ENCODE results near the gene MAN2A2.
A peak's percentile ranks its signal among the peaks of the same experiment; 100 is the strongest.
"Not testable (repeated sequence)": the region's sequence is repeated elsewhere in the genome, so short reads cannot be mapped to it uniquely, and the experiment has no call there.

Gene MAN2A2

GRCh38 chr15:90917569-90917968 is 14.5 kb downstream of the MAN2A2 start:
- no peak for DNase-seq

DNA sequence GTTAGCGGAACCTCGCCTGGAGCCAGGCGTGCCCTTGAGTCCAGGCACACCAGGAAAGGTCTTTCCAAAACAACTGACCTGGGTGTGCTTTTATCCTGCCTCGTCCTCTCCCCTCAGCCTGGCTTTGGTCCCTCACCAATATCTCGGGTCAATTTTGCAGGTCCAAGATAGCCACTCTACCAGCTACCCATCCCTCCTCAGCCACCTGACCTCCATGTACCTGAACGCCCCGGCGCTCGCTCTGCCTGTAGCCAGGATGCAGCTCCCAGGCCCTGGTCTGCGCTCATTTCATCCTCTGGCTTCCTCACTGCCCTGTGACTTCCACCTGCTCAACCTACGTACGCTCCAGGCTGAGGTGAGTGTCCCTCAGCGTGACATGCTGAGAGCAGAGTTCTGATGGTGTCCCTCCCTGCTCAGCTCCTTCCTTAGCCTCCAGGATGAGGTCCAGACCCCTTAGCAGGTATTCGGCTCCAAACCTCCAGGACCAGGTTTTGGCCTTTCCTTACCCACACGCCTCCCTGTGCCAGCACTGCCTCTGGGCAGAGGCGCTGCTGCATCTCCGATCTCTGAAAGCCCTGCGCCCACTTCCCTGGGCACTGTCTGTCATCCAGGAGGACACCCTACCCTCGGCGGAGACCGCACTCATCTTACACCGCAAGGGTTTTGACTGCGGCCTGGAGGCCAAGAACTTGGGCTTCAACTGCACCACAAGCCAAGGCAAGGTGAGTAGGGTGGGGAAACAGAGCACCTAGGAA is 15.1 kb downstream of the MAN2A2 start:
- no peak for DNase-seq

GRCh38 chr15:90918835-90919234 is 15.7 kb downstream of the MAN2A2 start:
- DNase-seq, result no peak

GRCh38 chr15:90921887-90922286 is 18.8 kb downstream of the MAN2A2 start:
- no peak for DNase-seq

GRCh38 chr15:90922712-90923322 is 19.7 kb downstream of the MAN2A2 start:
- DNase-seq, result not testable (repeated sequence)

DNA sequence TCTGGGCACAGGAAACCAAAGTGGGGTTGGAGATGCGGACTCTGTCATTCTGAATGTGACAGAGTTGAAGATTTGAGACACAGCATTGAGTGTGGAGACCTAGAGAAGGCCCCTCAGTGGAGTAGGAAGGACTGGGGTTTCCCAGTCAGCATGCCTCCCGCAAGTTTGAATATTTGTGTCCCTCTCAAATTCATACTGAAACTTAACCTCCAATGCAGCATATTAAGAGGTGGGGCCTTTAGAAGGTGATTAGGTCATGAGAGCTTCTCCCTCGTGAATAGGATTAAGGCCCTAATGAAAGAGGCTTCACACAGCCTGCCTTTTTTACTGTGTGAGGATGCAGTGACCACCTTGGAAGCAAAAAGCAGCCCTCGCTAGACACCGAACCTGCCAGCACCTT is 21.3 kb downstream of the MAN2A2 start:
- no peak for DNase-seq

- DNase-seq, result not testable (repeated sequence)
Observed at GRCh38 chr15:90926766-90927165, 23.7 kb downstream of the MAN2A2 start.

DNA sequence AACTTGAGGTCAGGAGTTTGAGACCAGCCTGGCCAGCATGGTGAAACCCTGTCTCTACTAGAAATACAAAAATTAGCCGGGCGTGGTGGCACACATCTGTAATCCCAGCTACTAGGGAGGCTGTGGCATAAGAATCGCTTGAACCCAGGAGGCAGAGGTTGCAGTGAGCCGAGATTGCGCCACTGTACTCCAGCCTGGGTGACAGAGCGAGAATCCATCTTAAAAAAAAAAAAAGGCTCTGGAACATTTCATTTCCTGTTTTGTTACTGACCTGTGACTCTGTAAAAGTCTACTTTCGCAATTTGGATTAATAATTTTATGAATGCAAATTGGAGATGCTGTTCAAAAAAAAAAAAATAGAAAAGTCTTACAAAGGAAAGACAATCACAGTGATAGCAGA is 25.0 kb downstream of the MAN2A2 start:
- not testable (repeated sequence) for DNase-seq

DNA sequence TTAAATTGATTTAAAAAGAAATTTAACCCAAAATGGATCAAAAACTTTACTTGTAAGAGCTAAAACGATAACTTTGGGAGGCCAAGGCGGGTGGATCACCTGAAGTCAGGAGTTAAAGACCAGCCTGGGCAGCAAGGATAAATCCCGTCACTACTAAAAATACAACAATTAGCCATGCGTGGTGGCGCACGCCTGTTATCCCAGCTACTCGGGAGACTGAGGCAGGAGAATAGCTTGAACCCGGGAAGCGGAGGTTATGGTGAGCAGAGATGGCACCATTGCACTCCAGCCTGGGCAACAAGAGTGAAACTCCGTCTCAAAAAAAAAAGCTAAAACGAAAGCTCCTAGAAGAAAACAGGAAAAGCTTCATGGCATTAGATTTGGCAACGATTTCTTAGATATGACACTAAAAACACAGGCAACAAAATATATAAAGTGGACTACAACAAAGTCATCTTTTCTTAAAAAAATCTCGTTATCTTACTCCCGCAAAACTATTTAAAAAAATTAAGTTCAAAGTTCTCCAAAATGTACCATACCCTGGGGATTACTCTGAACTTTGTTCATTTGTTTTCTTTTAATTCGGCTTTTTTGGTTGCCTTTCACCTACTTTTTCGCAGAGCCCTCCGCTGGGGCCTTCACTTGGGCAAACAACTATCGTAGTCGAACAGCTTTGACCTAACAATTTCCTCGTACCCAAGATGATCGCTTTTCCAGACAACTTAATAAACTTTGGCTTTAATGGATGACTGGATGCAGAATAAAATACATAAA is 26.3 kb downstream of the MAN2A2 start:
- DNase-seq, result no peak

DNA sequence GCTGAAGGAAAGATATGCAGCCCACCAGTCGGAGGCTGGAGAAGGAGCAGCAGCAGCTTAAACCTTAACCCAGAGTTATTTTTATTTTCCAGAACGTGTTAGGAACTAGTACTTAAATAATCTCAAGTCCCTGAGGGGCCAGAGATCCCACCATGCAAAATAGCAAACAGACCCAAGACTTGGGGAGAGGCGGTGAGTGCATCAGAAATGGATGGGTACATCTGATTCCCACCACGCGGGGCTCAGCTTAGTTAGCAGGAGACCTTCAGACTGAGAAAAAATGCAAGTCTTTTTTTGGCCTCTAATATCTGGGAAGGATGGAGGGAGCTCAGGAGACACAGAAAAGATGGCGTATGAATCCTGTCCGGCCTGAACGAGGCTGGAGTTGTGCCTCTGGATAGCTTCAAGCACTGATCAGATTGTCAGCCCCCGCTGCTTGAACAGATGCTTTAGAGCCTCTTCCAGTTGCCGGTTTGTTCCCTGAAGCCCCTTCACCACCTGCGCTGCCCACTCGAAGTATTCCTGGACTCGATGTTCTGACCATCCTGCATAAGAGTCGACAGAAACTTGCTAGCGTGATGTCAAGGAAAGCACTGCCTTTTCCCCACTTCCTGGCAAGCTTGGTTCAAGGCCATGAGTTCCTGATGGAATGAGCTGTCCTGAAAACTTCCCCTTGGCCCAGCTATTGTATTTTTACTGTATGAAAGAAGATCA is 27.9 kb downstream of the MAN2A2 start:
- DNase-seq, result no peak

DNA sequence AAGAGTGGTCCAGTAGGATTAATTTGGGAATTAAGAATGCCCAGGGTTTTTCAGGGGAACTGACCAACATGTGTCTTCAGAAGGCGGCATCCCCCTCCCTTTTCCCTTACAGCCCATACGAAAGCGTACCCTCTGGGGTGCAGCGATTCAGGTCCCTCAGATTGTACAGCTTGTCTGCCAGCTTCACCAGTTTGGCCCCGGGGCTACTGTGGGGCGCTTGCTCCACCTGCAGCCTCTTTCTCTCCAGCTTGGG is 28.4 kb downstream of the MAN2A2 start:
- no peak for DNase-seq

- peak in 55 of 56 donors; percentile 11 to 93 (median 64) for DNase-seq
Observed at GRCh38 chr15:90931828-90932659, 28.9 kb downstream of the MAN2A2 start, which contains the start of gene HDDC3. Gene HDDC3 (minus strand): TSS chr15:90932549. CDS start chr15:90932540, 9 bp downstream.

DNA sequence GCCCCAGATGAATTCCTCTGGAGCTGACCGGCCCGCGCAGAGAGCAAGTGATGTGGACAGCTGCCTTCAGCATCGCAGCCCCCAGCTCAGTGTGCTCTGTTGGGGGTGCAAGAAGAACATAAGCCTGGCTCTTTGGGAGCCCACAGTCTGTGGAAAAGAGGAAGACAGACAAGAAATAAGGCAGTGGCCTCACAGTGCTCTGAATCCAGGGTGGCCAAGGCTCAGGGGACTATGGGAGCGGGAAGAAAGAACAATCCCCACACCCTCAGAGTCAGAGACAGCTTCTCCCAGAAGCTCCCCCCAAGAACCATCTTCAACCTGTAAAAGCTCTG is 29.5 kb downstream of the MAN2A2 start:
- DNase-seq, result no peak

GRCh38 chr15:90933301-90933700 is 30.2 kb downstream of the MAN2A2 start:
- DNase-seq, result no peak

- peak in 54 of 56 donors; percentile 19 to 91 (median 70) for DNase-seq
Observed at GRCh38 chr15:90934256-90934948, 31.3 kb downstream of the MAN2A2 start.

- DNase-seq, result peak in 55 of 56 donors; percentile 32 to 93 (median 79)
Observed at GRCh38 chr15:90934949-90935751, 32.0 kb downstream of the MAN2A2 start, which contains the start of gene UNC45A. Gene UNC45A (plus strand): TSS chr15:90935285. CDS start chr15:90935325, 40 bp downstream.

DNA sequence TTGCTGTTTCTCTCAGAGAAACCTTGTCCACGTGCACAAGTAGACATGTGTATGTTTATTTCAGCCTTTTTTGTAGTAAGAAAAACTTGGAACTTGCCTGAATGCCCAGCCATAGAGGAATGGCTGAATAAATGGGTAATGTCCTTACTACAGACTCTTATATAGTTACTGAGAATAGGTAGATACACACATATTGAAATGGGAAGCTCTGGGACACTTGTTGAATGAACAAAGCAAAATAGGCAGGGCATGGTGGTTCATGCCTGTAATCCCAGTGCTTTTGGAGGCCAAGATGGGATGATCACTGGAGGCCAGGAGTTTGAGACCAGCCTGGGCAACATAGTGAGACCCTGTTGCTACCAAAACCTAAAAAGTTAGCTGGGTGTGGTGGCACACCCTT is 33.7 kb downstream of the MAN2A2 start:
- no peak for DNase-seq

- no peak for DNase-seq
Observed at GRCh38 chr15:90938261-90938660, 35.2 kb downstream of the MAN2A2 start.

- DNase-seq, result no peak
Observed at GRCh38 chr15:90939756-90940155, 36.7 kb downstream of the MAN2A2 start.

Measured in amygdala (tissue), 56 donors.